ENCODE measurements around the gene ITGA4.
"Not testable (repeated sequence)": the region's sequence is repeated elsewhere in the genome, so short reads cannot be mapped to it uniquely, and the experiment has no call there.

Gene ITGA4

DNA sequence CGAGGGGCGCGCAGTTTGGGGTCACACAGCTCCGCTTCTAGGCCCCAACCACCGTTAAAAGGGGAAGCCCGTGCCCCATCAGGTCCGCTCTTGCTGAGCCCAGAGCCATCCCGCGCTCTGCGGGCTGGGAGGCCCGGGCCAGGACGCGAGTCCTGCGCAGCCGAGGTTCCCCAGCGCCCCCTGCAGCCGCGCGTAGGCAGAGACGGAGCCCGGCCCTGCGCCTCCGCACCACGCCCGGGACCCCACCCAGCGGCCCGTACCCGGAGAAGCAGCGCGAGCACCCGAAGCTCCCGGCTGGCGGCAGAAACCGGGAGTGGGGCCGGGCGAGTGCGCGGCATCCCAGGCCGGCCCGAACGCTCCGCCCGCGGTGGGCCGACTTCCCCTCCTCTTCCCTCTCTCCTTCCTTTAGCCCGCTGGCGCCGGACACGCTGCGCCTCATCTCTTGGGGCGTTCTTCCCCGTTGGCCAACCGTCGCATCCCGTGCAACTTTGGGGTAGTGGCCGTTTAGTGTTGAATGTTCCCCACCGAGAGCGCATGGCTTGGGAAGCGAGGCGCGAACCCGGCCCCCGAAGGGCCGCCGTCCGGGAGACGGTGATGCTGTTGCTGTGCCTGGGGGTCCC is at the start of gene ITGA4:
Gene ITGA4 (plus strand): TSS at position 266 of the 620 bp plus-strand sequence. CDS start 269 bp downstream, at position 535.
- peak within 1 kb of the TSS; percentile 57 for H3K4me3 ChIP-seq (ENCODE audit: low read depth, low read length)

- no peak overlapping the region for H3K4me3 ChIP-seq (ENCODE audit: low read depth, low read length)
Observed at GRCh38 chr2:181408861-181409260, 48.3 kb upstream of the ITGA4 start.

- no peak overlapping the region for H3K4me3 ChIP-seq (ENCODE audit: low read depth, low read length)
Observed at GRCh38 chr2:181411105-181411849, 45.9 kb upstream of the ITGA4 start.

DNA sequence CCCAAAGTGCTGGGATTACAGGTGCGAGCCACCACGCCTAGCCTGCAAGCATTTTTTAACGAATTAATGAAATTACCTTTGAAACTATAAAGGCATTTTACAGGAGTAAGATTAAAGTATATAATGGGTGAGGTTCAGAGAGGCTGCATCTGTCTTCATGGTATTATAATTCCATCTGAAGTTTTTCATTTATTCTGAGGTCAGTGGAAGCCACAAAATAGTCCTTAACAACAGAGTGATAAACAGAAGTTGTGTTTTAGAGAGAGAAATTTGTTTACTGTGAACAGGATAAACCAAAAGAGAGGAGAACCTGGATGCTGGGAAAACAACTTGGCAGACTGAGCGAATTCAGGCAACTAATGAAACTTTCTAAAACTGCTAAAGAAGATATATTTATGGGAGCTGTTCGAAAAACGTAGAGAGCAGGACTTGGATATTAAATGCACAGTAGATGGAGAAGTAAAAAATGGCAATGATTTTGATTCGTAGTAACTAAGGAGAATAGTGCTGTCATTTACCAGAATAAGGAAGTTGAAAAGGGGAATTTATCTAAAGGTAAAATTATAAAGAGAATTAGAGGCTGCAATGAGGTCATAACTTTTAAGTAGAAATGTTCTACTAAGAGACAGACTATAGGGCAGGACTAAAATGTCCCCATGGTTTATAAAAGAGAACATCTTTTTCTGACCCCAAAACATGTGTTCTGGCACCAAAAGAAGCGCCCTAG is 37.9 kb upstream of the ITGA4 start:
- no peak overlapping the region for H3K4me3 ChIP-seq (ENCODE audit: low read depth, low read length)

DNA sequence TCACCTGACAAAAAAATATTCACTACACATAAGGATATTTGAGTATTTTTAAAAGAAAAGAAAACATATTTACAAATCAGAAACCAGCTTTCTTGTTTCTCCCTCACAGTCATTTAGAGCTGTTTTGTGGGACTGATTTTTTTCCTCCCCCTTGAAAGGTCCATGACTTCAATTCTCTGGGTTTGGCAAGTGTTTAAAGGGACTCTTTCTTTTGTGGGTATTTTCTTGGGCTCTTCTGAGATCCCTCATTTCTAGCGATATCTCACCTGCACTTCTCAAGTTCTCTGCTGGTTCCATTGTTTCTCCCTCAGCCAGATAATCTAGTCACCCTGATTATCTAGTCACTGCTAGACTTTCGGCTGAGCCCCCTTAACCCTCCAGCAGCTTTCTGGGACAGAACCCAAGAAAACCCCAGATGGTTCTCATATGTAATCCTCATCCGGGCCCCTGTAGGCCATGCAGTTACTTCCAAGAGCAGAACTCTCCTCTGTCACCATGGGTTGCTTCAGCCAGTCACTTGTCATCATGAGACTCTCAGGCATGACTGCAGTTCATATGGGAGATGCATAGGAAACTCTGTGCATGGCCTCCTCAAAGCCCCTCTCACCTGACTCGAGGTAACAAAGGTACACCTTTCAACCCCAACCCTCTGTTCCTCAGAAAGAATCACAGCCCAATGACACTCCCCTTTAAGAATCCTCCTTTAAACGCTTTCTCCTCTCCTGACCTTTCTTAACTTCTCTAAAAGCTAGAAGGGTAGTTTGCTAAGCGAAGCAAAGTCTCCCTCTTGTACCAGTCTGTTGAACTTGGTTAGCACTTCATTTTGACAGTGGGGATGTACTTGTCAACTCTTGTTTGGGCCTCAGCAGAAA is 36.7 kb upstream of the ITGA4 start:
- H3K4me3 ChIP-seq (ENCODE audit: low read depth, low read length) = no peak overlapping the region

DNA sequence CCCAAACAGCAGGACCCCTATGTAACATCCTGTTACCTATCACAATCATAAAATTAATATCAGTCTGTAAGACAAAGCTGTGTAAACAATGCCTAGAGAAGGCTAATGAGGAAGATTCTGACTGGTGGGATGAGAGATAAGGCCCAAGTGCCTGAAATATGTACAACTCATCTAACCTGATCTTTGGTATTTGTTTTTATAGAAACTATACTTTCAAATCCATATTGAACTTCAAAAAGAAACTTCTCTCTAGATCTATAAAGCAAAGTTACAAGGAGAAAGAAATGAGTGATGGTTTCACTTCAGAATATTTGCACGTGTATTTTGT is 36.1 kb upstream of the ITGA4 start:
- no peak overlapping the region for H3K4me3 ChIP-seq (ENCODE audit: low read depth, low read length)

DNA sequence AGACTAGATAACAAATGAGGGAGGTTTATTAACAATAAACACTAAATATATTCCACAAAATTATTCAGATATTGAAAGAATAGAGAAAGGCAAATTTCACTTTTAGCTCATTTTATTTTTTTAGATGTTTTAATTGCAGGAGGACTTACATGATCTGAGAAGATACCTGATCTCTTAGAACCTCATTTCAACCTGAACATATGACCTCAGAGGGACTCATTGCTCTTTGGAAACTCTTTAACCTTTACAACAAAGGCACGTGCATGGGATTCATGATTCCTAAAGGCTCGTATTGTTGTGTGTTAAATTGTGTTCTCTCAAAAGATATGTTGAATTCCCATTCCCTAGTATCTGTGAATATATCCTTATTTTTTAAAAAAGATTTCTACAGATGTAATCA is 35.7 kb upstream of the ITGA4 start:
- no peak overlapping the region for H3K4me3 ChIP-seq (ENCODE audit: low read depth, low read length)

DNA sequence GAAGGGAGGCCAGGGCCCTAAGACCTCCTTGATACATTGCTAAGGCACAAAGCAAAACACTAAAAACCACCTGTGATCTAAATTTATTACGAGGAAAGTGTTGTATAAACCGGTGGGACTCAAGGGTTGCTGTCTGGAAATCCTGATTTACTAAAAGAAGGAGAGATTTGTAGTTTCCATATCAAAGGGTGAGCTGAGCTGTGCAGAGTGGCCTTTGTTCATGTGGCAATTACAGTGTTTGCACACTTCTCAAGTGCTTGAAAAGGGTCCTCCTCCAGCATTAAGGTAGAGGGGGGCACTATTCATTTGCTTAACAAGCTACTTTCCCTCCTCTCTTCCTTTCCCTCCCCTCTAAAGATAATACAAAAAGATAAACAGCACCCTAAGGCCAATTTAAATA is 30.5 kb upstream of the ITGA4 start:
- H3K4me3 ChIP-seq (ENCODE audit: low read depth, low read length) = no peak overlapping the region

DNA sequence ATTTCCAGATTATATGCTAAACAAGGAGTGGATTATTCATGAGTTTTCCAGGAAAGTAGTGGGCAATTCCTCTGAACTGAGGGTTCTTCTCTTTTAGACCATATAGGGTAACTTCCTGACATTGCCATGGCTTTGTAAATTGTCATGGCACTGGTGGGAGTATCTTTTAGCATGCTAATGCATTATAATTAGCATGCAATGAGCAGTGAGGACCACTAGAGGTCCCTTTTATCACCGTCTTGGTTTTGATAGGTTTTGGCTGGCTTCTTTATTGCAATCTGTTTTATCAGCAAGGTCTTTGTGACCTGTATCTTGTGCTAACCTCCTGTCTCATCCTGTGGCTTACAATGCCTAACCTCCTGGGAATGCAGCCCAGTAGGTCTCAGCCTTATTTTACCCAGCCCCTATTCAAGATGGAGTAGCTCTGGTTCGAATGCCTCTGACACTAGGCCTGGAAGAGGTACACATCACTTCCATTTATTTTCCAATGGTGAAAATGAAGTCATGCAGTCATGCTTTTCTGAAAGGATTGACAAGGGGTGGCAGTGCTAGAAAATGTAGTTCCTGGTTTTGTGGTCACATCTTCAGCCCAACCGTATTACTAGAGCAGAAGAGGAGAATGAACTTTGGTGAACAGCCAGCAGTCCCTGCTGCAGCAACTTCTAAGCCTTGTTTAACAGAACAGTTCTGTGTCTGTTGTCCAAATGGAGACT is 26.6 kb upstream of the ITGA4 start:
- H3K4me3 ChIP-seq (ENCODE audit: low read depth, low read length) = no peak overlapping the region

DNA sequence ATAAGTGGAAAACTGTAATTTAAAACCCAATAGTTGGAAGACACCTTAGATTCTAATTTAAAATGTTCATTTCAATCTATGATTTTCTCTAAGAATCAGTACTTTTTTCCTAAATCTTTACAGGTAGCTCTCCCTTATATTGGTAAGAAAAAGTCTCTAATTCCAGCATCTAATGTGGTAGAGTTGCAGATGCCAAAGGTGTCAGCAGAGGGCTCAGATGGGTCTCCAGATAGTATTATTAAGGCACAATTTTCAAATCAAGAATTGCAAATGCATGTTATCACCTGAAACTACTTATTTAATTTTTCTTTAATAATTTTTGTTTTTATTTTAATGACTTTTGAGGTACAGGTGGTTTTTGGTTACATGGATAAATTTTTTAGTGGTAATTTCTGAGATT is 25.5 kb upstream of the ITGA4 start:
- no peak overlapping the region for H3K4me3 ChIP-seq (ENCODE audit: low read depth, low read length)

DNA sequence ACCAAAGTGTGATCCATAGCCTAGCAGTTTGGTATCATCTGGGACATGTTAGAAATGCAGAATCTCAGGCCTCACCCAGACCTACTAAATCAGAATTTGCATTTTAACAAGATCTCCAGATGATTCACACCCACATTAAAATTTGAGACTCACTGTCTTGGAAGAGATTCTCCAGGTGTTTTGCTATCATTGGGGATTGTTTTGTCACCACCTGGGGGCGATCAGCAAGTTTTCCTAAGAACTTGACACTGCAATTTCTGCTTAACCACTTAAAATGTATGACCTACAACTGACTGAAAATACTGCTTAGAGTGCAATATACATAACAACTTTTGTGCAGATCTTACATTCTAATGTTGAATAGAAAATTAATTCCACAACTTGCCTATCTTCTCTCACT is 18.9 kb upstream of the ITGA4 start:
- H3K4me3 ChIP-seq (ENCODE audit: low read depth, low read length) = no peak overlapping the region

- H3K4me3 ChIP-seq (ENCODE audit: low read depth, low read length) = no peak overlapping the region
Observed at GRCh38 chr2:181440344-181440743, 16.8 kb upstream of the ITGA4 start.

- H3K4me3 ChIP-seq (ENCODE audit: low read depth, low read length) = no peak overlapping the region
Observed at GRCh38 chr2:181440919-181441318, 16.3 kb upstream of the ITGA4 start.

DNA sequence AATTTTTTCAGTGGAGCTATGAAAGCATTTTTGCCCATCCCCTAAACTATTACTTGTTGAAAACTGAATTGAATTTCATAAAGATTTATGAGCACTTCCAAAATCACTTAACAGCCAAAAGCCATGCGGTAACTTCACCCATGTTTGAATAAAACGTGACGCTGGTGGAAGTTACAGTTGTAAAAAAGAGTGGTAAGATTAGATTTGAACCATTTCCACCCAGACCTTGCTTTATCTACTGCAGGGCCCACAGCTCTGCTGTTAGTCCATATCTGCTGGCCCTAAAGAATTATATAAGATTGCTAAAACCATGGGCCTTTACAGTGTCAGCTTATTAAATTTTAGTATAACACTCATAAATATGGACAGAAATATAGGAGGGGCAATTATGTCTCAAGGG is 15.5 kb upstream of the ITGA4 start:
- H3K4me3 ChIP-seq (ENCODE audit: low read depth, low read length) = no peak overlapping the region

DNA sequence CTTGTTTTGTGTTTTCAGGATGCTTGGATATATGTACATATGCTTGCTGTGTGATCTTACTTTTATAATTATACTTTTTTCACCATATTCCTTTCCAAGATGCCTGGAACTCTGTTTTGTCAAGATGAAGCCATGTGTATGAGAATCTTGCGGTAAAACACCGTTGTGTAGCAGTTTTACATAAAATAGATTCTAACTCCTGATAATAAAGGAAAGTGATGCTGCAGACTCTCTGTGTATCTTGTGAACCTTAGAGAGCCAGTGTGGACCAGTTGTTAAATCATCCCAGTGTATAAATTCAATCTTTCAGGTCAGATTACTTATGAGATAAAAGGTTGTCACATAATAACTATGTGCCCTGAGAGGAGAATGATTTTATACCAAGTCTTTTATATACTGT is 12.5 kb upstream of the ITGA4 start:
- H3K4me3 ChIP-seq (ENCODE audit: low read depth, low read length) = no peak overlapping the region

DNA sequence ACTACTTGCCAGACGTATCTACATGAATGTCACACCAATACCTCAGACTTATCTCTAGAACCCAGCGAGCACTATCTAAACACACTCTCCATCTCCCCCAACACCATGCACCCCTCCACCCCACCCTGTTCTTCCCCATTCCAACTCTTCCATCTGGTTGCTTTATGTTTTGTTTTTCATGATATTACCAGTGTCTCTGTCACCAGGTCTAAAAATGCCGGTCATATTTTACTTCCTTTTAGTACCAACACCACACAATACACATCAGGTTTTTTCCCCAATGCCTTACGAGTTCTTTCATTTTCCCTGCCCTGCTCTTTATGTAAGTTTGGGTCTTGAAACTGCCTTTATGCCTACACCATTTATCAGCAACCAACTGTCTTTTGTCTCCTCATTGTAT is 10.2 kb upstream of the ITGA4 start:
- no peak overlapping the region for H3K4me3 ChIP-seq (ENCODE audit: low read depth, low read length)

GRCh38 chr2:181449278-181449677 is 7.9 kb upstream of the ITGA4 start:
- H3K4me3 ChIP-seq (ENCODE audit: low read depth, low read length) = not testable (repeated sequence)

- H3K4me3 ChIP-seq (ENCODE audit: low read depth, low read length) = no peak overlapping the region
Observed at GRCh38 chr2:181454686-181455450, 2.3 kb upstream of the ITGA4 start.

- peak overlapping the region; percentile 57 for H3K4me3 ChIP-seq (ENCODE audit: low read depth, low read length)
Observed at GRCh38 chr2:181456660-181457120, 496 bp upstream of the ITGA4 start.

Data from iPS-11a (cell line).